DMS153 treated with DMSO at 0.1 percent for 48 hours (cell line): Measurements from ENCODE around the gene SCN8A.

ENCODE experiments used
- DNase-seq: peaks from one replicate; lab custom pipeline; 2025; ENCODE audit not compliant: unreplicated experiment; lab: John Stamatoyannopoulos, UW

The SCN8A gene

GRCh38 chr12:51847643-51848325 lies 256.8 kb downstream of the SCN8A start:
- DNase-seq = no peak

DNA sequence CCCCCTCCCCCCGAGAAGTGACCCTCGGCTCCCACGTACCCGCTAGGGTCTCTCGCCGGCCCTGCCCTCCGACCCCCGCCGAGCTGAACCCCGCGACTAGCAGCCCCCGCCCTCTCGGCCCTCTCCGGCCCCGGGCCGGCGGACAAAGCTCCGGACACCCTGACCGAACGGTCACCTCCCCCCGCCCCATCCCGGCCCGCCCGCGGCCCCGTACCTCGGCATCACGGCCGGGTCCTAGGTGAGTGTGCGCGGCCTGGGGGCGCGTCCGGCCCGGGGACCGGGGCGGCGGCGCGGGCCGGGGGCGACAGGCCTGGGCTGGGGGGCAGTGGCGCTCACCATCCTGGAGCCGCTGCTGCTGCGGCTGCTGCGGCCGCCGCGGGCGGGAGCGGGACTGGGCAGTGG lies 257.3 kb downstream of the SCN8A start, which contains the start of gene FIGNL2:
TSS of gene FIGNL2 (minus strand) at position 393 of the 402 bp plus-strand sequence. CDS start 26,305 bp downstream, outside the sequence.
- DNase-seq = no peak

- no peak for DNase-seq
These were observed 258.1 kb downstream of the SCN8A start for GRCh38 chr12:51848841-51849735.

DNA sequence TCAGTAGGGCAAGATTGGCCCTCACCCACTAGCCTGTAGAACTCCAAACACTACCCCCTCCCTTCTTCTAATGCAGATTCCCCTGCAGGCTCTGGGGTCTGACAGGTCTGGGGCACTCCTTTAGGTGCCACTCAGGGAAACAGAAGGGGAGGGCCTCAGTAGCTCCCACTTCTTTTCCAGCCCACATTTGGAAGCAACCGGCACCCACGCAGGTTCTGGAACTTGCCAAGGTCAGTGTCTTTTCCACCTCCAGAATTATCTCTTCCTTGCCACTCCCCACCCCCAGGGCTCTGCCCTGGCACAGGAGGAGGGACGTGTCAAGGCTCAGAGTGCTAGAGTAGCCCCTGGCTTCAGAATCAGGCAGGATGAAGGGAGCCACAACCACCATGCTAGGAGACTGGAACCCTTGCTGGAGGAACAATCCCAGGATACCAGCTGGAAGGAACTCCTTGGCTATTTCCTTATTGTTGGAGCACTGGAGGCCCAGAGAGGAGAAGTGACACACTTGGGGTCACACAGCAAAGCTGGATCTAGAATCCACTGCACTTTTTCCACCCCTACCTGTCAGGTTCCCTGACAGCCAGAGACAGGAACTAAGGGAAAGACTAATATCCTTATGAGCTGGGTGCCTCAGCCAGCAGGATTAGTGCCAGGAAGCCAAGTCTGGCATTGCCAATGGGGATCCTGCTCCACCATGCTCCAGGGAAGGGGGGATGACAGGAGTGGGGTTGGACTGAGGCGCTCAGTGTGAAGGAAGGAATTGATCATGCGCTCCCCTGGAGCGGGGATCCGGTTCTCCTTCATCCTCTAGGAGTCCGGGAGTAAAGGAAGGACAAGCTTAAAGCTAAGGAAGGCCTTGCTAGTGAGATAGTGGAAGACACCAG lies 259.3 kb downstream of the SCN8A start:
- no peak for DNase-seq

DNA sequence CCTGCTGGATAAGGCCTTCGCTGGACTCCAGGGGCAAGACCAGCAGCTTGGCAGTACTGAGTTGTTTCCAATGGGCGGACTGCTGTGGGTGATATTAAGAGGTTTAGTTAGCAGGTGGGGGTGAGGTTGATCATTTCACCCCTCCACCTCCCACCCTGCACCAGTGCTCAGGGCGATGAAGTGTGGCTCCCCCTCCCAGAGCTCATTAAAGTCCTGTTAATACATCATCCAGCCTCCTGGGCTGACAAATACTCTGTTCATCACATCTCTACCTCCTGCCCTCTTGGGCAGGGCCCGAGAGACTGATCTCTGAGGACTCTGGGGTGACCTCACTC lies 259.9 kb downstream of the SCN8A start:
- DNase-seq = no peak

DNA sequence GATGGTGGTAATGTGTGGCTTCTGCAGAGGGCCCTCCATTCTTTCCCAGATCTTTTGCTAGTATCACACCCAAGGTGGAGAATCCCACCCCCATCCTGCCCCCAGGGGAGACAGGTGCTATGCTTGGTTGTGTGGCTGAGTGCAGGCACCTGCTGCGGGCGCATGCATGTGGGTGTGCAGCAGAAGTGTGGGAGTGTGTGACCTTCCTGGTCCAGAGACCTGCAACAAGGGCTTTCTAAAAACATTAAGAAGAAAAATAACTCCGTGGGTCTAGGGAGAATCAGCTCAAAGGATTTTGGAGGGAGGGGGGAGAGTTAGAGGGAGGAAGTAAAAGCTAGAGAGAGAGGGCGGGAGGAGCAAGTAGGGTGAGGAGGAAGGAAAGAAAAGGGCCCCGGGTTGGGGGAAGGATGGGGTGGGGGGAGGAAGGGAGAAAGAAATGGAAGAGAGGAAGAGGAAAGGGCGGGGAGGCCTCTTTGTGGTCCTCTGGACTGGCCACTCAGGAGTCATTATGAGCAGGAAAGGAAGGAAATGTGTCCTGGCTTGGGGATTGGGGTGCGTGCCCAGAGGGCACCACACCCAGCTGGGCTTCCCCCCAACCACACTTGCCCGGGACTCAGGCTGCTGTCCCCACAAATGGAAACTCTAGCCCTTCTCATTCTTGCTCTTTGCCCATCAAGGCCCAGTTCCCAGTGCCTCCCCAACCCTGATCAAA lies 260.5 kb downstream of the SCN8A start:
- DNase-seq = no peak

- DNase-seq = no peak
These were observed 261.5 kb downstream of the SCN8A start for GRCh38 chr12:51852404-51853137.

DNA sequence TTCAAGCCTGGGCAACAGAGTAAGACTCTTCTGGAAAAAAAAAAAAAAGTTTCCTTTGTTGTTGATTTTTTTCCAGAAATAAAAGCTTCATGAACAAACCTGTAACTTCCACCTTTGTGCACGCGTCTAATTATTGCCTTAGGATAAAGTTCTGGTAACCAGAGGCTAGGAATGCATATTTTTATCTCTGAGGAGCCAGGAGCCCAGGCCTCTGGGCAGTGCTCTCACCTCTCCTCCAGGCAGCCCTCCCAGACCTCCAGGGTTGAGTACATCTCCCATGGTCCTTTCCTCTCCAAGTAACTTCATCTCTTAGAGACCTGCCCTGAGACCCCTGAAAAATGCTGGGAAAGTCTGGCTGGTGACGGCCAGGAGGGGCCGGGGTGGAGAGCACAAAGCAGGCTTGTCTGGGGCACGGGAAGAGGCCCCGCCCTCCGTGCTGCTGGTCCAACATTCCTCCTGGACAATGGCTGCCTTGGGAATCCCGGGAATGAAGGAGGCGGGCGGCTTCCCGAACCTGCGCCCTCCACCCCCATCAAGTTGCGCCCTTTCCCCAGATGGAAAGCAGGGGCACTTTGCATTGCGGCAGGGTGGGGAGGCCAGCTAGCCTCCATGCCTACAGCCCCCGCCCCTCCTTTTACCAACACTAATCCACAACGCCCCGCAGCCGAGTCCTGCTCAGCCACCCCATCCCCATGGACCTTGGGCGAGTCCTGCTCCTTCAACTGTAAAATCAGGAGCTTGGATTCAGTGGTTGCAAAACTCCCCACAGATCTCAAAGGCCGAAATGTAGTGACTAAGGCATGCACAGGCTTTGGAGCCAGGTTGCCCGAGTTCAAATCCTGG lies 264.8 kb downstream of the SCN8A start:
- DNase-seq = no peak

DNA sequence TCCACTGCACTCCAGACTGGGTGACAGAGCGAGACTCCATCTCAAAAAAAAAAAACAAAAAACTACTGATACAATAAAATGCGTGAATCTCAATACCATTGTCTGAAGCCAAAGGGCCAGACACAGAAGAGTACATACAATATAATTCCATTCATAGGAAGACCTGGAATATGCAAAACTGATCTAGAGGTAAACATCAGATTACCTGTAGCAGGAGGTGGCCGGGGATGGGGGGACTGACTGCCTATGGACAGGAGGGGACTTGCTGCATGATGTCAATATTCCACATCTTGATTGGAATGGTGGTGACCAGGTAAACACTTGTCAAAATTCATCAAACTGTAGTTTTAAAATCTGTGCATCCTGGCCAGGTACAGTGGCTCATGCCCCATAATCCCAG lies 270.0 kb downstream of the SCN8A start:
- no peak for DNase-seq
